Erythroblast (primary cell): ENCODE data around the gene MYO10.

Experiments
- GATA1 ChIP-seq: IDR thresholded peaks from 2 replicates; pipeline ENCODE4 v1.6.1; 2011; ENCODE audit warnings: low read depth, mild to moderate bottlenecking, control low read depth, low read length, moderate library complexity
- POLR2A ChIP-seq: IDR thresholded peaks from 2 replicates; pipeline ENCODE4 v1.6.1; 2011; ENCODE audit warnings: mild to moderate bottlenecking, low read length

GRCh38 chr5:16744164-16744880 is 191.8 kb downstream of the MYO10 start:
- TF ChIP-seq POLR2A (no peak), GATA1 (no peak)
